Upper lobe of left lung (tissue), 4 donors: Measurements from ENCODE around the gene MALRD1.

Experiments
- CTCF ChIP-seq, 6 experiments: fragments of 450-650 bp in 4 of 6; fragments of 200-600 bp in 2 of 6; sonication (generic) in 2 of 6; IDR thresholded peaks; one replicate each; pipeline ENCODE4 v1.5.1; 2016 to 2019; ENCODE audit warnings: antibody characterized with exemption in 6 of 6
- EP300 ChIP-seq, 4 donors: sonication (generic); formaldehyde crosslinking; IDR thresholded peaks; one replicate each; pipeline ENCODE4 v1.5.1; 2017; ENCODE audit warnings: antibody characterized with exemption in 4 of 4, control low read depth in 2 of 4
- POLR2A ChIP-seq, 4 donors: fragments of 450-650 bp; IDR thresholded peaks; one replicate each; pipeline ENCODE4 v1.5.1; 2016 to 2017; ENCODE audit warnings: antibody characterized with exemption in 4 of 4, mild to moderate bottlenecking in 2 of 4
- POLR2AphosphoS5 ChIP-seq, 2 donors: sonication (generic); formaldehyde crosslinking; IDR thresholded peaks; one replicate each; pipeline ENCODE4 v1.5.1; 2017; ENCODE audit warnings: antibody characterized with exemption in 2 of 2

- TF ChIP-seq CTCF (IDR thresholded peaks at IDR 0.05) (no peak), POLR2A (IDR thresholded peaks at IDR 0.05) (no peak), POLR2AphosphoS5 (IDR thresholded peaks at IDR 0.05) (no peak), EP300 (IDR thresholded peaks at IDR 0.05) (no peak)
Observed at GRCh38 chr10:19699299-19699698, 650.7 kb downstream of the MALRD1 start.
